Measurements from ENCODE around the gene RARG. TPM values are rescaled to one million over a fixed set of nuclear protein-coding genes. Genes with fewer than 3 reads are reported as not detected.
A peak's percentile ranks its signal among the peaks of the same experiment; 100 is the strongest.

RARG gene
- 79.1 TPM for total RNA-seq

- no peaks in the 10 kb centered on the region for H3K9me3 ChIP-seq
- peak in 1 of 2 donors; percentile 59 for TF ChIP-seq POLR2AphosphoS5 (IDR thresholded peaks at IDR 0.05; ENCODE audit: insufficient read depth in 1 of 2, low read depth in 1 of 2)
- TF ChIP-seq, protein P1, sequence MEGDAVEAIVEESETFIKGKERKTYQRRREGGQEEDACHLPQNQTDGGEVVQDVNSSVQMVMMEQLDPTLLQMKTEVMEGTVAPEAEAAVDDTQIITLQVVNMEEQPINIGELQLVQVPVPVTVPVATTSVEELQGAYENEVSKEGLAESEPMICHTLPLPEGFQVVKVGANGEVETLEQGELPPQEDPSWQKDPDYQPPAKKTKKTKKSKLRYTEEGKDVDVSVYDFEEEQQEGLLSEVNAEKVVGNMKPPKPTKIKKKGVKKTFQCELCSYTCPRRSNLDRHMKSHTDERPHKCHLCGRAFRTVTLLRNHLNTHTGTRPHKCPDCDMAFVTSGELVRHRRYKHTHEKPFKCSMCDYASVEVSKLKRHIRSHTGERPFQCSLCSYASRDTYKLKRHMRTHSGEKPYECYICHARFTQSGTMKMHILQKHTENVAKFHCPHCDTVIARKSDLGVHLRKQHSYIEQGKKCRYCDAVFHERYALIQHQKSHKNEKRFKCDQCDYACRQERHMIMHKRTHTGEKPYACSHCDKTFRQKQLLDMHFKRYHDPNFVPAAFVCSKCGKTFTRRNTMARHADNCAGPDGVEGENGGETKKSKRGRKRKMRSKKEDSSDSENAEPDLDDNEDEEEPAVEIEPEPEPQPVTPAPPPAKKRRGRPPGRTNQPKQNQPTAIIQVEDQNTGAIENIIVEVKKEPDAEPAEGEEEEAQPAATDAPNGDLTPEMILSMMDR (IDR thresholded peaks at IDR 0.05): no peak
- TF ChIP-seq POLR2A (IDR thresholded peaks at IDR 0.05): peak in 1 of 2 donors; percentile 36
- peak within 1 kb of the TSS; percentile 95 for H3K27ac ChIP-seq
- intact Hi-C loops (cut with DNase I): no loop called here
- peaks cover 0 to 6% of the 10 kb centered on the region in 2 donors for H3K36me3 ChIP-seq
- peak within 1 kb of the TSS; percentile 62 to 72 for H3K4me3 ChIP-seq
- H3K4me1 ChIP-seq: peaks cover 83% of the 10 kb centered on the region
- no peaks in the 10 kb centered on the region for H3K27me3 ChIP-seq
- DNase-seq (ENCODE audit: extremely low spot score in 2 of 2): peak in 1 of 2 donors; percentile 91
These were observed at the start of gene RARG for GRCh38 chr12:53231921-53232645. TSS of gene RARG (minus strand) at chr12:53232209. CDS start at chr12:53227545, 4,664 bp downstream.

GRCh38 chr12:53279888-53280498, 48.0 kb upstream of the RARG start:
- no peaks in the 10 kb centered on the region for H3K27me3 ChIP-seq
- H3K9me3 ChIP-seq: no peaks in the 10 kb centered on the region
- intact Hi-C loops (cut with DNase I): no loop called here
- H3K27ac ChIP-seq: no peak overlapping the region
- no peak for DNase-seq (ENCODE audit: extremely low spot score in 2 of 2)
- peak overlapping the region in 1 of 2 donors; percentile 6 for H3K4me3 ChIP-seq
- no peak for TF ChIP-seq POLR2AphosphoS5 (IDR thresholded peaks at IDR 0.05; ENCODE audit: insufficient read depth in 1 of 2, low read depth in 1 of 2)
- TF ChIP-seq, protein P1 (IDR thresholded peaks at IDR 0.05): no peak
- no peak for TF ChIP-seq POLR2A (IDR thresholded peaks at IDR 0.05)
- no peaks in the 10 kb centered on the region for H3K4me1 ChIP-seq
- no peaks in the 10 kb centered on the region for H3K36me3 ChIP-seq

DNA sequence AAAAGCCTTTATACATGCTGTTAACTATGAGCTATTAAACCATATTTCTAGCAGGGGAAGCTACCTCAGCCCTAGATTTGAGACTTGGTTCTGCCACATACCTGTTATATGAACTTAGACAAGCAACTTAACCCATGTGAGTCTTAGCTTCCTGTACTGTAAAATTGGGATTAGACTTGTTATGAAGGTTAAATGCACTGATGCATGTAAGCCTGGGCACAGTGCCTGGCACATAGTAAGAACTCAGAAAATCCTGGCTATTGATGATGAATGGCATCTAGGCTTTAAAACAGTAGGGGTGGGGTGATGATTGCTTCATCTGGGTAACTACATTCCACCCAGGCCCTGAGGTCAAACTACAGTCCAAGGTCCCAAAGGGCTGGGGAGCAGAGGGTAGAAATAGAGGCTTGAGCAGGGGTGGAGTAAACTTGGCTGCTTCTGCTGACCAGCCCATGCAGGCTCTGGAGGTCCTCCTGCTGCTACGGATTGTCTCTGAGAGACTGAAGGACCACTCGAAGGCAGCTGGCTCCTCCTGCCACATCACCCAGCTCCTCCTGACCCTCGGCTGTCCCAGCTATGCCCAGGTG, 47.4 kb upstream of the RARG start:
- TF ChIP-seq, protein P1 (IDR thresholded peaks at IDR 0.05): no peak
- TF ChIP-seq POLR2A (IDR thresholded peaks at IDR 0.05) (no peak), POLR2AphosphoS5 (IDR thresholded peaks at IDR 0.05; ENCODE audit: insufficient read depth in 1 of 2, low read depth in 1 of 2) (no peak)
- Histone ChIP-seq H3K36me3 (no peaks in the 10 kb centered on the region), H3K27me3 (no peaks in the 10 kb centered on the region), H3K27ac (no peak overlapping the region), H3K4me1 (no peaks in the 10 kb centered on the region), H3K9me3 (no peaks in the 10 kb centered on the region), H3K4me3 (no peak overlapping the region)
- no peak for DNase-seq (ENCODE audit: extremely low spot score in 2 of 2)
- intact Hi-C loops (cut with DNase I): no loop called here

GRCh38 chr12:53277981-53278380, 46.0 kb upstream of the RARG start:
- intact Hi-C loops (cut with DNase I): no loop called here
- TF ChIP-seq POLR2AphosphoS5 (IDR thresholded peaks at IDR 0.05; ENCODE audit: insufficient read depth in 1 of 2, low read depth in 1 of 2): no peak
- TF ChIP-seq, protein P1 (IDR thresholded peaks at IDR 0.05): no peak
- no peak for TF ChIP-seq POLR2A (IDR thresholded peaks at IDR 0.05)
- DNase-seq (ENCODE audit: extremely low spot score in 2 of 2): no peak
- Histone ChIP-seq H3K4me3 (no peak overlapping the region), H3K27me3 (no peaks in the 10 kb centered on the region), H3K27ac (no peak overlapping the region), H3K9me3 (no peaks in the 10 kb centered on the region), H3K4me1 (no peaks in the 10 kb centered on the region), H3K36me3 (no peaks in the 10 kb centered on the region)
